ENCODE measurements around the gene SH3D19. TPM values are rescaled to one million over a fixed set of nuclear protein-coding genes. Genes with fewer than 3 reads are reported as not detected.

The SH3D19 gene
- total RNA-seq, 1 donor from 2014 or later: 66.5 TPM

DNA sequence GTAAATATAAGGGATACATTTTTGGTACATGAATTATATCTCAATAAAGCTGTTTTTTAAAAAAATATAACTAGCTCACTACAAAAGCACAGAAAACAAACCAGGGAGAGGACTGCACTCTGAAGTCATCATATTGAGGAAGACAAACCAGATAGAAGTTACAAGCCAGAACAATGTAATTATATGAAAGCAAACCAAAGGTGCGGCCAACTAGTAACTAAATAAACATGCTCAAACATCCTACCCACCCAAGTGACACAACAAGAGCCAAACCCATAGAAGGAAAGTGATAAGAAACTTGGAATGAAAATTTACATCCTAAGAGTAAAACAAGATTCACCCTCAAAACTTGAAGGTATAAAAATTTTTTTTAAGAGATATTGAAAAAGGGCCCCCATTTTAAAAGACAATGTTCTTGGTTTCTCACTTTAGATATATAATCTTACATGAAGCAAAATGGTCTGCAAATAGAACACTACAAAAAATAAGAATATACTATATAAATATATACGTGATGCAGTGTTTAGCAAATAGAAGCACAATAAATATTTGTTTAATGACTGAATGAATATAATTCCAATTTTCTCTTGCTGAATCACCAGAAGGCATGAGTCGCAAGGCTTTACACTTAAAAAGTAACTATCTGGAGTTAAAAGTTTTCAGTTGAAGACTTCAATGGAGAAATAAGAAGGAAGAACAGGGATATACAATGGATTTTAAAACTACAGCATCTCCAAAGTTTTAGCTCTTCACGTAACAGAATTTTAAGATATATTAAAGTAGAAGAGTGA, 4.0 kb upstream of the SH3D19 start:
- no peak overlapping the region for H3K27ac Mint-ChIP-seq (ENCODE audit: unreplicated experiment)
- peaks cover 3% of the 10 kb centered on the region for H3K27me3 Mint-ChIP-seq (ENCODE audit: low read depth, unreplicated experiment)
- no peaks in the 10 kb centered on the region for H3K36me3 ChIP-seq (ENCODE audit: insufficient read depth, low read length)

GRCh38 chr4:151325949-151326246, 493 bp upstream of the SH3D19 start:
- peak overlapping the region; percentile 96 for H3K4me2 ChIP-seq (ENCODE audit: low read length)
- FAIRE-seq: no peak
- H3K4me3 ChIP-seq (ENCODE audit: insufficient read depth, low read depth, low read length): peak overlapping the region; percentile 75
- H2AFZ ChIP-seq (ENCODE audit: low read depth, low read length): peak overlapping the region; percentile 96
- peak overlapping the region; percentile 98 for H3K4me3 Mint-ChIP-seq (ENCODE audit: unreplicated experiment)
- H3K36me3 ChIP-seq (ENCODE audit: insufficient read depth, low read length): no peaks in the 10 kb centered on the region
- no peak for DNase-seq (ENCODE audit: low read depth)
- no peaks in the 10 kb centered on the region for H3K36me3 Mint-ChIP-seq (ENCODE audit: low read depth, unreplicated experiment)
- H3K4me1 ChIP-seq (ENCODE audit: insufficient read depth, low read length): peaks cover 9% of the 10 kb centered on the region
- peaks cover 22% of the 10 kb centered on the region for H3K4me1 Mint-ChIP-seq (ENCODE audit: low read depth, unreplicated experiment)
- H3K79me2 ChIP-seq (ENCODE audit: insufficient read depth, low read length): peaks cover 12% of the 10 kb centered on the region
- no peaks in the 10 kb centered on the region for H3K9me3 Mint-ChIP-seq (ENCODE audit: unreplicated experiment)
- H3K27ac Mint-ChIP-seq (ENCODE audit: unreplicated experiment): peak overlapping the region; percentile 96
- H4K20me1 ChIP-seq (ENCODE audit: insufficient read depth, low read length): no peaks in the 10 kb centered on the region
- peak overlapping the region; percentile 40 for H3K27ac ChIP-seq (ENCODE audit: low read depth, low read length)
- H3K27me3 Mint-ChIP-seq (ENCODE audit: low read depth, unreplicated experiment): no peaks in the 10 kb centered on the region
- H3K27me3 ChIP-seq (ENCODE audit: insufficient read depth, low read length): no peaks in the 10 kb centered on the region
- no peaks in the 10 kb centered on the region for H3K9me3 ChIP-seq (ENCODE audit: insufficient read depth, low read depth, low read length)
- H3K9ac ChIP-seq (ENCODE audit: low read length): peak overlapping the region; percentile 85
- TF ChIP-seq, protein P1, sequence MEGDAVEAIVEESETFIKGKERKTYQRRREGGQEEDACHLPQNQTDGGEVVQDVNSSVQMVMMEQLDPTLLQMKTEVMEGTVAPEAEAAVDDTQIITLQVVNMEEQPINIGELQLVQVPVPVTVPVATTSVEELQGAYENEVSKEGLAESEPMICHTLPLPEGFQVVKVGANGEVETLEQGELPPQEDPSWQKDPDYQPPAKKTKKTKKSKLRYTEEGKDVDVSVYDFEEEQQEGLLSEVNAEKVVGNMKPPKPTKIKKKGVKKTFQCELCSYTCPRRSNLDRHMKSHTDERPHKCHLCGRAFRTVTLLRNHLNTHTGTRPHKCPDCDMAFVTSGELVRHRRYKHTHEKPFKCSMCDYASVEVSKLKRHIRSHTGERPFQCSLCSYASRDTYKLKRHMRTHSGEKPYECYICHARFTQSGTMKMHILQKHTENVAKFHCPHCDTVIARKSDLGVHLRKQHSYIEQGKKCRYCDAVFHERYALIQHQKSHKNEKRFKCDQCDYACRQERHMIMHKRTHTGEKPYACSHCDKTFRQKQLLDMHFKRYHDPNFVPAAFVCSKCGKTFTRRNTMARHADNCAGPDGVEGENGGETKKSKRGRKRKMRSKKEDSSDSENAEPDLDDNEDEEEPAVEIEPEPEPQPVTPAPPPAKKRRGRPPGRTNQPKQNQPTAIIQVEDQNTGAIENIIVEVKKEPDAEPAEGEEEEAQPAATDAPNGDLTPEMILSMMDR (IDR thresholded peaks at IDR 0.05; ENCODE audit: insufficient read depth, low read depth, low read length): no peak

More for the DNA sequence above, 4.0 kb upstream of the SH3D19 start:
- Histone ChIP-seq H3K27me3 (ENCODE audit: insufficient read depth, low read length) (no peaks in the 10 kb centered on the region), H4K20me1 (ENCODE audit: insufficient read depth, low read length) (no peaks in the 10 kb centered on the region), H2AFZ (ENCODE audit: low read depth, low read length) (no peak overlapping the region), H3K79me2 (ENCODE audit: insufficient read depth, low read length) (no peaks in the 10 kb centered on the region), H3K4me3 (ENCODE audit: insufficient read depth, low read depth, low read length) (no peak overlapping the region), H3K4me1 (ENCODE audit: insufficient read depth, low read length) (peaks cover 13% of the 10 kb centered on the region), H3K4me2 (ENCODE audit: low read length) (no peak overlapping the region), H3K27ac (ENCODE audit: low read depth, low read length) (no peak overlapping the region), H3K9me3 (ENCODE audit: insufficient read depth, low read depth, low read length) (no peaks in the 10 kb centered on the region), H3K9ac (ENCODE audit: low read length) (no peak overlapping the region)
- Mint-ChIP-seq H3K4me1 (ENCODE audit: low read depth, unreplicated experiment) (peaks cover 5% of the 10 kb centered on the region), H3K4me3 (ENCODE audit: unreplicated experiment) (no peak overlapping the region), H3K36me3 (ENCODE audit: low read depth, unreplicated experiment) (no peaks in the 10 kb centered on the region), H3K9me3 (ENCODE audit: unreplicated experiment) (no peaks in the 10 kb centered on the region)
- DNase-seq (ENCODE audit: low read depth) (no peak), FAIRE-seq (no peak)
- TF ChIP-seq, protein P1 (IDR thresholded peaks at IDR 0.05; ENCODE audit: insufficient read depth, low read depth, low read length): no peak
- TF ChIP-seq EZH2 (IDR thresholded peaks at IDR 0.05; ENCODE audit: insufficient read depth, low read length): no peak

- Histone ChIP-seq H3K36me3 (ENCODE audit: insufficient read depth, low read length) (no peaks in the 10 kb centered on the region), H3K9ac (ENCODE audit: low read length) (peak overlapping the region; percentile 85), H3K9me3 (ENCODE audit: insufficient read depth, low read depth, low read length) (no peaks in the 10 kb centered on the region), H3K27me3 (ENCODE audit: insufficient read depth, low read length) (no peaks in the 10 kb centered on the region), H3K4me2 (ENCODE audit: low read length) (peak overlapping the region; percentile 96), H4K20me1 (ENCODE audit: insufficient read depth, low read length) (no peaks in the 10 kb centered on the region), H3K4me1 (ENCODE audit: insufficient read depth, low read length) (peaks cover 9% of the 10 kb centered on the region), H3K27ac (ENCODE audit: low read depth, low read length) (peak overlapping the region; percentile 40), H2AFZ (ENCODE audit: low read depth, low read length) (peak overlapping the region; percentile 96), H3K79me2 (ENCODE audit: insufficient read depth, low read length) (peaks cover 20% of the 10 kb centered on the region), H3K4me3 (ENCODE audit: insufficient read depth, low read depth, low read length) (peak overlapping the region; percentile 75)
- FAIRE-seq: no peak
- no peaks in the 10 kb centered on the region for H3K27me3 Mint-ChIP-seq (ENCODE audit: low read depth, unreplicated experiment)
- peaks cover 22% of the 10 kb centered on the region for H3K4me1 Mint-ChIP-seq (ENCODE audit: low read depth, unreplicated experiment)
- DNase-seq (ENCODE audit: low read depth): peak; percentile 61
- no peaks in the 10 kb centered on the region for H3K36me3 Mint-ChIP-seq (ENCODE audit: low read depth, unreplicated experiment)
- H3K9me3 Mint-ChIP-seq (ENCODE audit: unreplicated experiment): no peaks in the 10 kb centered on the region
- peak overlapping the region; percentile 96 for H3K4me3 Mint-ChIP-seq (ENCODE audit: unreplicated experiment)
- no peak for TF ChIP-seq EZH2 (IDR thresholded peaks at IDR 0.05; ENCODE audit: insufficient read depth, low read length)
- TF ChIP-seq, protein P1 (IDR thresholded peaks at IDR 0.05; ENCODE audit: insufficient read depth, low read depth, low read length): no peak
- H3K27ac Mint-ChIP-seq (ENCODE audit: unreplicated experiment): peak overlapping the region; percentile 99
Measured at GRCh38 chr4:151324752-151325110, 674 bp downstream of the SH3D19 start.
